Measurements from ENCODE around the gene POTEG.
"Not testable (repeated sequence)": the region's sequence is repeated elsewhere in the genome, so short reads cannot be mapped to it uniquely, and the experiment has no call there.

Gene POTEG

GRCh38 chr14:19434241-19434640, at the start of gene POTEG:
TSS of gene POTEG (minus strand) at chr14:19434341. CDS start at chr14:19434289, 52 bp downstream.
- DNase-seq: not testable (repeated sequence)

DNA sequence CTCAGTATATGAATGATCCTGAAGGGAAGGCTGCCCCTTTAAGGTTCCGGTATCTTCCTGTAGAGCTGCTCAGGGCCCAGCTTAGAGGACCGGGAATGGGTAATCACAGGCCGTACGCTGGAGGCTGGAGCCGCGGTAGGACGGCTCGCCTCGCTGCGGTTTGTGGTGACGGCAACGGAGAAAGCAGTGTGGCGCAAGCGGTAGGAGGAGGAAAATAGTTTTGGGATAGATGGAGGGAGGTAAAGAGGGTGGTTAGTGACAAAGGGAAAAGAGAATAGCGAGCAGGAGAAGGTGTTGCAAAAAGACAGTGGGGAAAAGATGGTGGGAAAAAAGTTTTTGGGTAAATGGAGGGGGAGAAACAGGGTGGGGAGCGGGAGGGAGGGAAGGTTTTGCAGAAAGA, 48.0 kb upstream of the POTEG start:
- not testable (repeated sequence) for DNase-seq

GRCh38 chr14:19481421-19481820, 47.3 kb upstream of the POTEG start:
- DNase-seq: not testable (repeated sequence)

- DNase-seq: not testable (repeated sequence)
These were observed 46.4 kb upstream of the POTEG start for GRCh38 chr14:19480491-19480890.

GRCh38 chr14:19445761-19446160, 11.6 kb upstream of the POTEG start:
- not testable (repeated sequence) for DNase-seq

DNA sequence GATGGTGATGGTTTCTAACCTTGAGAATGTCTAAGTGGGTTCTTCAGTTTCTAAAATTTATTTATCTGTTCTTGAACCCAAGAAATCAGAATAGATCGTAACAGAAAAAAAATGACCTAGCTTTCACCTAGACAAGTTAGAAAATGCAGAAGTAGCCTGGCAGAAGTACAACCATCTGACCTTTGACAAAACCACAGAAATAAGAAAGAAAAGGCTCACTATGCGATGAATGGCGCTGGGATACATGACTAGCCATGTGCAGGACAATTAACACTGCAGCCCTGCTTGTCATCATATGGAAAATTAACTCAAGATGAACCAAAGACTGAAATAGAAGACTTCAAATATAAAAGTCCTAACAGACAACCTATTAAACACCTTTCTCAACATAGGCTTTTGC, 5.7 kb upstream of the POTEG start:
- DNase-seq: not testable (repeated sequence)

GRCh38 chr14:19439219-19439618, 5.1 kb upstream of the POTEG start:
- not testable (repeated sequence) for DNase-seq

DNA sequence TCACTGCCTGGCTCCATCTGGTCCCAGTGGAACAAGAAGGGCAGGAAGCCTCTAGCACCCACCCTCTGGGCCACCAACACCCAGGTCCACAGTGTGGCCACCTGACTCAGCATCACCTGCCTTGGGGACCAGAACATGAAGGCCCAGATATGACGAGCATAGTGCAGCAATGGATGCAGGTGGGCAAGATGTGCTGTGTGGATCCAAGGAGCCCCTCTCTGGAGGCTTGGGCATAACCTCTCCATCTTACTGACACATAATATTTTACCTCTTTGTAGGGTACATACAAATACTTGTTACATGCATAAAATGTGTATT, 2.9 kb upstream of the POTEG start:
- not testable (repeated sequence) for DNase-seq

DNA sequence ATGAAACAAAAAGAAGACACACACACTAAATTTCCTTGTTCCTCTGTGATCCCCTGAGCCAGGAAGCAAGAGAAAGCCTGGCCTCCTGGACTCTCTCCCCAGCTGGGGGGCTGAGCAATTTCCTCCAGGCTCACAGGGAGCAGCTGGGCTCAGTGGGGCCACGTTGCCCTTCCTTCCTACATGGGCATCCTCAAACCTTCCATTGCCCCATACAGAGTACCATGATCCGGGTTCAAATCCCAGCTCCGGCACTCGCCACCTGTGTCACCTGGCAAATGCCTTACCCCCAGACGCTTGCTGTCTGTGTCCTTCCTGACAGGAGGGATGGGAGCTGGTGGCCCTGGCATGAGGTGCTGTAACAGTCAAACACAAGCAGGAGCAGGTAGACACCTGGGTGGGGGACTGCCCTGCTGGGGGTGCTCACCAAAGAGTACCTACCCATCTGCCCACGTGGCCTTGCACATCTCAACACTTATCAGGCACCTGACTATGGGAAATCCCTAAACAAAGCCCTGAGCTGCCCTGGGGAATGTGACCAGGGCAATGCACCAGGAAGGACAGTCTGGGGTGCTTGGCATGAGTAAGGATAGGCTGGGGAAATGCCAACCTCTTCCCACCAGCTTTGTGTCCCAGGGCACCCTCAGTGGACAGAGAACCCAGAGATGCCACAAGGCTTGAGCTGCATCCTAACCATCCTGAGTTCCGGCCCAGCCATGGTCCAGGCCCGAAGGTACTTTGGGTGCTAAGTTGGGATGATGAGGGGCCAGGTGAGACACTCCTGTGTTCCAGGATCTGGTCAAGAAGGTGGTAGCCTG, 2.4 kb upstream of the POTEG start:
- DNase-seq: not testable (repeated sequence)

DNA sequence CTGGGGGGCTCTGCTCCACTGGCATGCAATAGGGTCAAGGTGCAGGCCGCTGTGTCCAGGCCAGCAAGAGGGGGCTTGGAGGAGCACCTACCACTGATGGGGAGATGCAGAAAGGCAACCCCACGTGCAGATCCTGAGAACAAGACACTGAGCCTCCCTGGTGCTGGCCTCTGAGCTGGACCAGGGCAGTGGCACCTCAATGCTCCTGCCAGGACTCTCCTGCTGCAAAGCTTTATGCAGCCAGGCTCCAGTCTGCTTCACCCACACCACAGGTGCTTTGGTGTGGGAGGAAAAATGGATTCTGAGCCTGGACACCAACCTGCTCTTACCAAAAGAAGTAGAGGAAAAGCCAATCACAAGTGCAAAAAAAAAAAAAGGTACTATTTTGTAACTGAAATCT, 1.7 kb upstream of the POTEG start:
- DNase-seq: not testable (repeated sequence)

DNA sequence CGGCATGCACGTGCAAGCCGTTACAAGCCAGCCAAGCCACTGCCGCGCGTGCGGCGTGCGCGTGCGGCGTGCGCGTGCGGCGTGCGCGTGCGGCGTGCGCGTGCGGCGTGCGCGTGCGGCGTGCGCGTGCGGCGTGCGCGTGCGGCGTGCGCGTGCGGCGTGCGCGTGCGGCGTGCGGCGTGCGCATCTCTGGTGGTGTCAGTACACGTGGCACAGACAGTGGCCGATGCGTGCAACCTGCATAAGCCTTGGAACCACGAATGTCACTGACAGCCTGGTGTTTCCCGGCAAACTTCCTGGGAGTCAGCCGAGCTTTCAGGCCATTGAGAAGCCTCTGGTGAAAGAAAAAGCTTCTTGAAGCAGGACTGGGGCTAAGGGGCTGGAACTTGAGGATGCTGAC, 750 bp upstream of the POTEG start:
- DNase-seq: not testable (repeated sequence)

DNA sequence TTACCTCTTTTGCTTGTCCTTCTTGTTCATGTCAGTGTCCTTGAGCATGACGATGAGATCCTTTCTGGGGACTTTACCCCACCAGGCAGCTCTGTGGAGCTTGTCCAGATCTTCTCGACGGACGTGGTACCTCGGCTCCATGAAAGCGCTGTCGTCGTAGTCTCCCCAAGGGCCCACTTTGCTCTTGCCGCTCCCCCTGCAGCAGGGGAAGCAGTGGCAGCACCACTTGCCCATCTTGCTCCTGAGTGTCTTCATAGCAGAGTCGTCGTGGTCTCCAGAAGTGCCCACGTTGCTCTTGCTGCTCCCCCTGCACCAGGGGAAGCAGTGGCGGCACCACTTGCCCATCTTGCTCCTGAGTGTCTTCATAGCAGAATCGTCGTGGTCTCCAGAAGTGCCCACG, 376 bp downstream of the POTEG start:
- not testable (repeated sequence) for DNase-seq

DNA sequence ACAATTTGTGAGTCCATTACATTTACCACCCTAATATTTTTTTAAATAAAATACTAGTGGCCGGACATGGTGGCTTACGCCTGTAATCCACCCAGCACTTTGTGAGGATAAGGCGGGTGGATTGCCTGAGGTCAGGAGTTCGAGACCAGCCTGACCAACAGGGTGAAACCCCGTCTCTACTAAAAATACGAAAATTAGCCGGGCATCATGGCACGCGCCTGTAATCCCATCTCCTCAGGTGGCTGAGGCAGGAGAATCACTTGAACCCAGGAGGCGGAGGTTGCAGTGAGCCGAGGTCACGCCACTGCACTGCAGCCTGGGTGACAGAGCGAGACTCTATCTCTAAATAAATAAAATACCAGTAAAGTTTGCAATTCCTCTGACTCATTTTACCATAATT, 25.6 kb downstream of the POTEG start:
- not testable (repeated sequence) for DNase-seq

GRCh38 chr14:19402097-19402496, 32.0 kb downstream of the POTEG start:
- DNase-seq: not testable (repeated sequence)

DNA sequence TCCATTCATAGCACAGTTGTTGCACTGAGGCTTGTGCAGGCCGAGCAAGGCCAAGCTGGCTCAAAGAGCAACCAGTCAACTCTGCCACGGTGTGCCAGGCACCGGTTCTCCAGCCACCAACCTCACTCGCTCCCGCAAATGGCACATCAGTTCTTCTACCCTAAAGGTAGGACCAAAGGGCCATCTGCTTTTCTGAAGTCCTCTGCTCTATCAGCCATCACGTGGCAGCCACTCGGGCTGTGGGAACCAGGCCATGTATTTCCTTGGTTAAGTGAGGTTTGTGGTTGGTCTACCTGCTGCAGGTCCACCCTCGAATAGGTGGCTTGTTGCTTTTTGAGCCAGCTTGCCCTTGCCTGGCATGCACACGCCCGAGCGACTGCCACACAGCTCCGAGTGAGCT, 39.4 kb downstream of the POTEG start:
- not testable (repeated sequence) for DNase-seq

- DNase-seq: not testable (repeated sequence)
These were observed 43.9 kb downstream of the POTEG start for GRCh38 chr14:19390230-19390629.

- not testable (repeated sequence) for DNase-seq
These were observed 45.4 kb downstream of the POTEG start for GRCh38 chr14:19388741-19389140.

DNA sequence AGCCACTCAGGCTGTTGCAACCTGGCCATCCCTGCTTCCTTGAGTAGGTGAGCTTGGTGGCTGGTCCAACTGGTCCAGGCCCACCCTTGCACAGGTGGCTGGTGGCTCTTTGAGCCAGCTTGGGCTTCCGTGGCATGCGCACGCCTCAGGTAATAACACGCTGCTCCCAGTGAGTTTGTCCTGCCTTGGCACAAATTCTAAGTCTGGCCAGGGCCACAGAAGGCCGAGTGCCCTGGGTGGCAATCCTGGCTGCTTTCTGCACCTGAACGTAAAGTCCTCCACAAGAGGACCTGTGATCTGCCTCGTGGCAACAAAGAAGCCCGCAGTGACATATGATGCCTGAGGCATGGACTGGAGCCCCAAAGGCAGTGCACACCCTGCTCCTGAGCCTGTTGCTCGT, 47.1 kb downstream of the POTEG start:
- not testable (repeated sequence) for DNase-seq

DNA sequence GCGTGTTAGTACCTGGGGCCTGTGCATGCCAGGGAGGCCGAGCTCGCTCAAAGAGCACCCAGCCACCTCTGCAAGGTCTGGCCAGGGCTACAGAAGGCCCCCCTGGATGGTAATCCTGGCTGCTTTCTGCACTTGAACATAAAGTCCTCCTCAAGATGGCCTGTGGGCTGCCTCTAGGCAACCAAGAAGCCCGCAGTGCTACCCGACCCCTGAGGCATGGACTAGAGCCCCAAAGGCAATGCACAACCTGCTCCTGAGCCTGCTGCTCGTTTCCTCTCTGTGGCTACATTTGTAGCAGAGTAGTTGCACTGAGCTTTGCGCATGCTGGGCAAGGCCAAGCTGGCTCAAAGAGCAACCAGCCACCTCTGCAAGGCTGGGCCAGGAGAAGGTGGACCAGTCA, 47.8 kb downstream of the POTEG start:
- not testable (repeated sequence) for DNase-seq

DNA sequence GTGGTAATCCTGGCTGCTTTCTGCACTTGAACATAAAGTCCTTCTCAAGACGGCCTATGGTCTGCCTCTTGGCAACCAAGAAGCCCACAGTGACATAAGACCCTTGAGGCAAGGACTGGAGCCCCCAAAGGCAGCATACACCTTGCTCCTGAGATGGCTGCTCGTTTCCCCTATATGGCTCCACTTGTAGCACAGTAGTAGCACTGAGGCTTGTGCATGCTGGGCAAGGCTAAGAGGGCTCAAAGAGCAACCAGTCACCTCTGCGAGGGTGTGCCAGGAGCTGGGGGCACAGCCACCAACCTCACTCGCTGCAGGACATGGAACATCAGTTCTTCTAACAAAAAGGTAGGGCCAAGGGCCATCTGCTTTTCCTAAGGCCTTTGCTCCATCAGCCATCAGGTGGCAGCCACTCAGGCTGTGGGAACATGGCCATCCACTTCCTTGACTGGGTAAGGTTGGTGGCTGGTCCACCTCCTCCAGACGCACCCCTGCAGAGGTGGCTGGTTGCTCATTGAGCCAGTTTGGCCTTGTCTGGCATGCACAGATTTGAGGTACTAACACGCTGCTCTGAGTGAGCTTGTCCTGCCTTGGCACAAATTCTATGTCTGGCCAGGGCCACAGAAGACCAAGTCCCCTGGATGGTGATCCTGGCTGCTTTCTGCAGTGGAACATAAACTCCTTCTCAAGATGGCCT, 49.9 kb downstream of the POTEG start:
- DNase-seq: not testable (repeated sequence)

DNA sequence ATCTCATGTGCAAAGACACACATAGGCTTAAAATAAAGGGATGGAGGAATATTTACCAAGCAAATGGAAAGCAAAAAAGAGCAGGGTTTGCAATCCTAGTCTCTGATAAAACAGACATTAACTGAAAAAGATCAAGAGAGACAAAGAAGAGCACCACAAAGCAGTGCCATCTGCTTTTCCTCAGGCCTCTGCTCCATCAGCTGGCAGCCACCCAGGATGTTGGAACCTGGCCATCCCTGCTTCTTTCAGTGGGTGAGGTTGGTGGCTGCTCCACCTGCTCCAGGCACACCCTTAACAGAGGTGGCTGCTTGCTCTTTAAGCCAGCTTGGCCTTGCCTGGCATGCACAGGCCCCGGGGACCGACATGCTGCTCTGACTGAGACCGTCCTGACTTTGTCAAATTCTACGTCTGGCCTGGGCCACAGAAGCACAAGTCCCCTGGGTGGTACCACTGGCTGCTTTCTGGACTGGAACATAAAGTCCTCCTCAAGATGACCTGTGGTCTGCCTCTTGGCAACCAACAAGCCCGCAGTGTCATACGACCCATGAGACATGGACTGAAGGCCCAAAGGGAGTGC, 51.0 kb downstream of the POTEG start:
- DNase-seq: not testable (repeated sequence)

DNA sequence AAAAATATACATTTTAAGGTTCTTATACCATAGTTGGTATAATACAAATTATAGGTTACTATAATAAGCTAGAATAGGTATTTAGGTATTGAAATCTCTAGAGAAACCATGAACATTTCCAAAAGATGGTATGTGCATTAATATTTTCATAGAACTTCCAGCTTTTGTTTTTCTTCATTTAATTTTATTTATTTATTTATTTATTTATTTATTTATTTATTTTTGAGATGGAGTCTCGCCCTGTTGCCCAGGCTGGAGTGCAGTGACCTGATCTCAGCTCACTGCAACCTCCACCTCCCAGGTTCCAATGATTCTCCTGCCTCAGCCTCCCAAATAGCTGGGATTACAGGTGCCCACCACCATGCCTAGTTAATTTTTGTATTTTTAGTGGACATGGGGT, 54.0 kb downstream of the POTEG start:
- DNase-seq: not testable (repeated sequence)

DNA sequence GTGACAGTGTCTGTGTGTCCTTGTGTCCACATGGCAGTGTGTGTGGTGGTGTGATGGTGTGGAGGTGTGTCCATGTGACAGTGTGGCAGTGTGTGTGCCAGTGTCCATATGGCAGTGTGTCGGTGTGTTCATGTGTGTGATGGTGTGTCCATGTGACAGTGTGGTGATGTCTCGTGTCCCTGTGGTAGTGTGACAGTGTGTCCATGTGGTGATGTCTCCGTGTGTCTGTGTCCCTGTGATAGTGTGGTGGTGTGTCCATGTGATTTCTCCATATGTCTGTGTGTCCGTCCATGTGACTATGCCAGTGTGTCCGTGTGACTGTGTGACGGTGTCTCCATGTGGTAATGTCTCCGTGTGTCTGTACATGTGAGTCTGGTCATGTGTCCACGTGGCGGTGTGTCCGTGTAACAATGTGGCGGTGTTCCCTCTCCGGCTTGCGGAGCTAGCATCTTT, 59.7 kb downstream of the POTEG start:
- not testable (repeated sequence) for DNase-seq

Measured in inflammatory macrophage treated with lipopolysaccharide for 1 hour (primary cell).